Right lobe of liver (tissue), 4 donors: Measurements from ENCODE around the gene MAFB.

Experiments
- CTCF ChIP-seq, 4 donors: fragments of 200-600 bp in 3 of 4; fragments of 450-650 bp in 1 of 4; IDR thresholded peaks; one replicate each; pipeline versions ENCODE4 v1.5.1 to v1.8.0; 2016 to 2022; ENCODE audit warnings: antibody characterized with exemption in 4 of 4, mild to moderate bottlenecking in 2 of 4
- POLR2A ChIP-seq: fragments of 450-650 bp; IDR thresholded peaks from one replicate; pipeline ENCODE4 v1.6.1; 2017; ENCODE audit warnings: antibody characterized with exemption, mild to moderate bottlenecking
- donor health status: DM: no; HTN: no; CAD: no.
- donor health status: DM: no; HTN: no; CAD: no.
- donor health status: DM: no; HTN: yes; CAD: no.

GRCh38 chr20:40724566-40724965, 35.5 kb upstream of the MAFB start:
- TF ChIP-seq CTCF (IDR thresholded peaks at IDR 0.05) (no peak), POLR2A (no peak)
